ENCODE data around the gene FBRSL1. TPM values are rescaled to one million over a fixed set of nuclear protein-coding genes. Genes with fewer than 3 reads are reported as not detected.

FBRSL1 gene
- total and polyA plus RNA-seq, 11 donors = 23.0 to 88.2 (median 40.0) TPM

DNA sequence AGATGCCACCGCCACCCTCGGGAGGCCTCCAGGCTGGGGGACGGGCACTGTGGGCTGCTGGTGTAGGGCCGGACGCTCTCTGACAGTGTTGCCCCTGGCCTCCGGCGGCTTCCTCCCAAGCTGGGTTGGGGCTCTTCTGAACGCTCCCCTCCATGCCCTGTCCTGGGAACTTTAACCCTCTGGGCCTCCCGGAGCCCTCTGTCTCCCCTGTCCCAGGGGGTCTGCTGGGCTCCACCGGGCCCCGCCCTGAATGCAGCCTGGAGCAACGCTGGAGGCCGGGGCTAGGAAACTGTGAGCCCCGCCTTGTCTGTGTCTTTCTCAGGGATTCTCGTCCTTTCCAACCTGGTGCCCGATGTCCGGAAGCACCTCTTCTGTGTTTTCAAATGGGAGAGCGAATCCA is 45.7 kb upstream of the FBRSL1 start:
- Histone ChIP-seq H3K4me1 (peaks cover 0 to 12% (median 0%) of the 10 kb centered on the region in 12 donors), H3K27ac (peak overlapping the region in 1 of 12 donors; percentile 76), H3K9me3 (no peaks in the 10 kb centered on the region), H3K4me3 (no peak overlapping the region), H3K36me3 (no peaks in the 10 kb centered on the region), H3K27me3 (peaks cover 0 to 38% (median 7%) of the 10 kb centered on the region in 9 donors)
- DNase-seq (peak in 1 of 5 donors; percentile 56), ATAC-seq (no peak)
- TF ChIP-seq, protein P1, sequence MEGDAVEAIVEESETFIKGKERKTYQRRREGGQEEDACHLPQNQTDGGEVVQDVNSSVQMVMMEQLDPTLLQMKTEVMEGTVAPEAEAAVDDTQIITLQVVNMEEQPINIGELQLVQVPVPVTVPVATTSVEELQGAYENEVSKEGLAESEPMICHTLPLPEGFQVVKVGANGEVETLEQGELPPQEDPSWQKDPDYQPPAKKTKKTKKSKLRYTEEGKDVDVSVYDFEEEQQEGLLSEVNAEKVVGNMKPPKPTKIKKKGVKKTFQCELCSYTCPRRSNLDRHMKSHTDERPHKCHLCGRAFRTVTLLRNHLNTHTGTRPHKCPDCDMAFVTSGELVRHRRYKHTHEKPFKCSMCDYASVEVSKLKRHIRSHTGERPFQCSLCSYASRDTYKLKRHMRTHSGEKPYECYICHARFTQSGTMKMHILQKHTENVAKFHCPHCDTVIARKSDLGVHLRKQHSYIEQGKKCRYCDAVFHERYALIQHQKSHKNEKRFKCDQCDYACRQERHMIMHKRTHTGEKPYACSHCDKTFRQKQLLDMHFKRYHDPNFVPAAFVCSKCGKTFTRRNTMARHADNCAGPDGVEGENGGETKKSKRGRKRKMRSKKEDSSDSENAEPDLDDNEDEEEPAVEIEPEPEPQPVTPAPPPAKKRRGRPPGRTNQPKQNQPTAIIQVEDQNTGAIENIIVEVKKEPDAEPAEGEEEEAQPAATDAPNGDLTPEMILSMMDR (IDR thresholded peaks at IDR 0.05) = no peak
- TF ChIP-seq POLR2A (IDR thresholded peaks at IDR 0.05) = no peak
- intact Hi-C loops (cut with DNase I) = no loop called here
- WGBS, 4 donors = 74 to 80% (median 76%) methylated on average over 11 to 18 of the region's 18 CpGs

DNA sequence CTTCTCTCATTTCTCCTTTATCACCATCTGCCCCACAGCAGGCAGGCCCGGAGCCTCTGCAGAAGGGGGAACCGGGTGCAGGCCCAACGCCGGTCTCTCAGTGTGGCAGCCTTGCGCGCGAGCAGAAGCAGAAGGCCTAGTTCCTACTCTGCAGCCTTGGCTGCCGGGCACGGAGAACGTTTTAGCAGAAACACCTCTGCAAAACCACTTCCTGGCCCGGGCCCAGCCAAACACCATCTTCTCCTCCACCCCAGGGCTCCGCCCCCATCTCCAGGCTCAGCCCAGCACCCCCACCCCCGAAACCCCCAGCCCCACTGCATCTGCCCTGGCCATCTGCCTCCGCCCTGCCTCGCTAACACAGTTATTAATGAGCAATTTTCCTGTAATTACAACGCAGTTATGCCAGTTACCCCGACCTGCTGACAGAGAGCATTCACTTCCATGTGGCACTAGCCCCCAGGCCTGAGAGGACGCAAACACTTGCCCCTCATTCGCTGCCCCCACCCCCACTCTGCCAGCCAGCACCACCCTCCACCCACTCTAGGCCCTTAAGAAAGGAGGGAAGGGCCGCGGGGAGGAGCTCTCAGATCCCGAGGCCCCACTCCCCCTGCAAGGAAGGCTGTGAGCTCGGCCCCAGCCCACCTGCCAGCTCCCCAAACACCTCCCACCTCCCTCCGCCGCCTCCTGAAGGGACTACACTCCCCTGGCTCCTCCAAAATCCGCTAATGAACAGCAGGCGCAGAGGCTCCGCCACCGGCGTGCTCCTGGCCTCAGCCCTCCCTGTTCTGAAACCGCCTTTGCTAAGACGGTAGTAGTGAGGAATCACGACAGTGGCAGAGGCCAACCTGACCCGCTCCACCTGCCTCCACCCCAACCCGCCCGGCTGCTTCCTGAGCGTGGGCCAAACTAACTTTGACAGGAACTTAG is 44.7 kb upstream of the FBRSL1 start:
- no peak for TF ChIP-seq POLR2A (IDR thresholded peaks at IDR 0.05)
- TF ChIP-seq, protein P1 (IDR thresholded peaks at IDR 0.05) = no peak
- H3K4me1 ChIP-seq = peaks cover 0 to 12% (median 0%) of the 10 kb centered on the region in 12 donors
- H3K4me3 ChIP-seq = peak overlapping the region in 9 of 12 donors; percentile 5 to 41 (median 37)
- ATAC-seq (peak in 1 of 4 donors; percentile 52), DNase-seq (peak in 3 of 5 donors; percentile 46 to 80 (median 51))
- peak overlapping the region in 1 of 12 donors; percentile 76 for H3K27ac ChIP-seq
- H3K27me3 ChIP-seq = peaks cover 0 to 44% (median 7%) of the 10 kb centered on the region in 9 donors
- H3K9me3 ChIP-seq = no peaks in the 10 kb centered on the region
- no peaks in the 10 kb centered on the region for H3K36me3 ChIP-seq
- intact Hi-C loops (cut with DNase I) = no loop called here
- WGBS, 4 donors = 51 to 64% (median 53%) methylated on average over 30 to 37 of the region's 37 CpGs

DNA sequence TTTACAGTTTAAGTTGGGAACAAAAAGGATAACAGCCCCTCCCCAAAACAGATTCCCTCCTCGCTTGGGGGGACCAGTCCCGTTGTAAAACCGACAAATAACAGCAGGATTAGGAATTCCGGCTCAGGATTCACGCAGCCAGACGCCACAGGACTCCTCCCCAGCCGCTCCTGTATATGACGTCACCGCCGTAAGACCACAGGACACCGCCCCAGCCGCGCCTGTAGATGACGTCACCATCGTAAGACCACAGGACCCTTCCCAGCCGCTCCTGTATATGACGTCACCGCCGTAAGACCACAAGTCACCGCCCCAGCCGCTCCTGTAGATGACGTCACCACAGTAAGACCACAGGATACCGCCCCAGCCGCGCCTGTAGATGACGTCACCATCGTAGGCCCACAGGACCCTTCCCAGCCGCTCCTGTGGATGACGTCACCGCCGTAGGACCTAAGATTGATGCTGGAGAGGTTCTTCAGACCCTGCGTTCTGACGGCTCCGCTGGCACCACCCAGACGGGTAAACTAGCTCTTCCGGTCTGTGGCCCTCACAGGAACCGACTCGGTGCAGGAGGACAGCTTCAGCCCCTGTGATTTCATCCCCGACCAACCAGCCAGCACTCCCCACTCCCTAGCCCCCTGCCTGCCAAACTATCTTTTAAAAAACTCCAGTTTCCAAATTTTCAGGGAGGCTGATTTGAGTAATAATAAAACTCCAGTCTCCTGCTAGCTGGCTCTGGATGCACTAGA is 43.9 kb upstream of the FBRSL1 start:
- DNase-seq (peak in 3 of 5 donors; percentile 57 to 72 (median 62)), ATAC-seq (peak in 3 of 4 donors; percentile 30 to 53 (median 39))
- WGBS, 4 donors = 48 to 51% (median 49%) methylated on average over 38 to 39 of the region's 39 CpGs
- Histone ChIP-seq H3K4me3 (peak overlapping the region in 8 of 12 donors; percentile 5 to 41 (median 37)), H3K27ac (peak overlapping the region in 1 of 12 donors; percentile 76), H3K4me1 (peaks cover 0 to 12% (median 0%) of the 10 kb centered on the region in 12 donors), H3K27me3 (peaks cover 0 to 52% (median 12%) of the 10 kb centered on the region in 9 donors), H3K36me3 (no peaks in the 10 kb centered on the region), H3K9me3 (no peaks in the 10 kb centered on the region)
- TF ChIP-seq, protein P1 (IDR thresholded peaks at IDR 0.05) = no peak
- no peak for TF ChIP-seq POLR2A (IDR thresholded peaks at IDR 0.05)
- intact Hi-C loops (cut with DNase I) = no loop called here

All from heart left ventricle (tissue), 16 donors.